Measurements from ENCODE around the gene MACO1.

MACO1 gene

DNA sequence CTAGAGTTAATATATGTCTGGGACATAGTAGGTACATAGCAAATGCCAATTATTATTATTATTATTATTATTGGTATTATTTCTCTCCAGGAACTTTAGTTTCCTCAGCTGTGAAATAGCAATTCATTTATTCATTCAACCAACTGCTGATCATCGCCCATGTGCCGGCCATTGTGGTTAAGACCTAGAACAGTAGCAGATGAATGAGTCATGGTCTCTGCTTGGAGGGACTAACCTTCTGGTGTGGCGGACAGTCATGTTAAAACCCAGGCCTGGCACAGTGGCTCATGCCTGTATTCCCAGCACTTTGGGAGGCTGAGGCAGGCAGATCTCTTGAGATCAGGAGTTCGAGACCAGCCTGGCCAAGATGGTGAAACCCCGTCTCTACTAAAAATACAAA, 88.9 kb downstream of the MACO1 start:
- peak; percentile 91 for DNase-seq (ENCODE audit: low read depth)
- TF ChIP-seq, protein P1, sequence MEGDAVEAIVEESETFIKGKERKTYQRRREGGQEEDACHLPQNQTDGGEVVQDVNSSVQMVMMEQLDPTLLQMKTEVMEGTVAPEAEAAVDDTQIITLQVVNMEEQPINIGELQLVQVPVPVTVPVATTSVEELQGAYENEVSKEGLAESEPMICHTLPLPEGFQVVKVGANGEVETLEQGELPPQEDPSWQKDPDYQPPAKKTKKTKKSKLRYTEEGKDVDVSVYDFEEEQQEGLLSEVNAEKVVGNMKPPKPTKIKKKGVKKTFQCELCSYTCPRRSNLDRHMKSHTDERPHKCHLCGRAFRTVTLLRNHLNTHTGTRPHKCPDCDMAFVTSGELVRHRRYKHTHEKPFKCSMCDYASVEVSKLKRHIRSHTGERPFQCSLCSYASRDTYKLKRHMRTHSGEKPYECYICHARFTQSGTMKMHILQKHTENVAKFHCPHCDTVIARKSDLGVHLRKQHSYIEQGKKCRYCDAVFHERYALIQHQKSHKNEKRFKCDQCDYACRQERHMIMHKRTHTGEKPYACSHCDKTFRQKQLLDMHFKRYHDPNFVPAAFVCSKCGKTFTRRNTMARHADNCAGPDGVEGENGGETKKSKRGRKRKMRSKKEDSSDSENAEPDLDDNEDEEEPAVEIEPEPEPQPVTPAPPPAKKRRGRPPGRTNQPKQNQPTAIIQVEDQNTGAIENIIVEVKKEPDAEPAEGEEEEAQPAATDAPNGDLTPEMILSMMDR (conservative IDR thresholded peaks at IDR 0.05; ENCODE audit: control insufficient read depth, insufficient read depth, low read depth, low read length) = no peak

DNA sequence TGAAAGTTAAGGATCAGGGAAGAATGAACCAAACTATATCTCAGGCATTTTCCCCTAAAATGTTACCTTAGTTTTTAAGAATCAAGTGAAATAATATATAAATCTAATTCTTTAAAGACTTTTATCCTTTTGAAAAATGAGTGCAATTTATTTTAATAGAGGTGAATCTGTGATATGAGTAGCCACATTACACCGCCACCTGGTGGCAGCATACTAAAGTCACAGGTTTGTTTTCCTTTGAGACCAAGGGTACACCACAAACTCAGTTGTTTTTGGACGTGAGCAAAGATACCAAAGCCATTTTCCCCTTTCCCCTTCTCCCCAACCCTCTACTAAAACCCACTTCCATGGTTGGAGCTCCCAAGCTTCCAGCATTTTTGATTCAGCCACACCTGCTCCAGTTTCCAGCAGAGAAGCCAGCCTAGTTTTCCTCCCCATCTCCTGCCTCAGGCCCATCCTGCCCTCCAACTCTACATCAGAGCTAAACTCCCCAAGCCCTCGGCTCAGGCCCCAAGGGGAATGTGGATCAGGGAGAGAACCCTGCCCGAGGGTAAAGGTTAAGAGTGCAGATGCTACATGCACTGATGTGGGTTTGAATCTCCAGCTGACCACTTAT, 89.9 kb downstream of the MACO1 start:
- DNase-seq (ENCODE audit: low read depth) = peak; percentile 72
- TF ChIP-seq, protein P1 (conservative IDR thresholded peaks at IDR 0.05; ENCODE audit: control insufficient read depth, insufficient read depth, low read depth, low read length) = peak; percentile 84
- no peak overlapping the region for H3K4me3 ChIP-seq (ENCODE audit: control insufficient read depth, low read depth, low read length)

More for the DNA sequence above, 88.9 kb downstream of the MACO1 start:
- no peak overlapping the region for H3K4me3 ChIP-seq (ENCODE audit: control insufficient read depth, low read depth, low read length)

DNA sequence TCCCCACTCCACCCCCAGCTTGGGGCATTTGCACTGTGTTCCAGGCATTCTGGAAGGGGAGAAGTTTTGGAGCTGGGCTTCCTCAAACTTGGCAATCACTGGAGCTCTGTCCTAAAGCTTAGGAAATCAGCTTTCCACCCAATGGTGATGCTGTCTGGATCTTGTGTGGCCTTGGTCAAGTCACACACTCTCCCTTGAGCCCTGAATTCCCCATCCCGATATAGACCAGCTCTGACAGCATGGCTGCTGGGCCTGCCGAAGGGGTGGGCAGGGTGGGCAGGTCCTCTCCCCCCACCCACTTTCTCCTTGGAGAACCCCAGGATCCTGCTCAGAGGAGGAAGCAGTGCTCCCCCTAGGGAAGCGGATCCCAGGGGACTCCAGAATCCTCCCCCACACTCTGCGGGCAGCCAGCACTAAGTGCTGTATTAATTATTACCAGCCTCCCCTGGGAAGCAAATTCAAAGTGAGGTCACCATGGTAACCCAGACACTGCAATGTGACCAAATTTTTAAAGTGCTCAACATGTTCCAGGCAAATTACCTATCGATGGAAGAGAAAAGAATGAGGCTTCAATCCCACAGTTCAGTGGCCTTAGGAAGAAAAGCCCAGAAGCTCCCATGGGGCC, 91.4 kb downstream of the MACO1 start:
- peak; percentile 8 for DNase-seq (ENCODE audit: low read depth)
- H3K4me3 ChIP-seq (ENCODE audit: control insufficient read depth, low read depth, low read length) = no peak overlapping the region
- TF ChIP-seq, protein P1 (conservative IDR thresholded peaks at IDR 0.05; ENCODE audit: control insufficient read depth, insufficient read depth, low read depth, low read length) = no peak

DNA sequence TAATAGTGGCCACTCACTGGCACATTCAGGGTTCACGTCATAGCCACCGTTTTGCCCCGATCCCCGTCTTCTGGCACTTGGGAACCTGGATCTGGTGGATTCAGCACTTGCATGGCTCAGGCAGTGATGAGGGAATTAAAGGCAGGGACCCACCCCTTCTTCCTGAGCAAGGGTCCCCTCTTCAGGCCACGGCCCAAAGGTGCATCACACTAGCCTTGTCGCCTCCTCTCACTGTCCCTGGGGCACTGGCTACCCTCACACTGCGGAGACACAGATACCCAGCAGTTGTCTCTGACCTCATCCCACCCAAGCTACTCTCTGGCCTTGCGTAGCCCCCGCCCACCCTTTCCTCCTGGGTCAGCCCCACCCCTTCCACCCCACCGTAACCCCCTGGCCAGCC, 92.8 kb downstream of the MACO1 start:
- DNase-seq (ENCODE audit: low read depth) = peak; percentile 22
- TF ChIP-seq, protein P1 (conservative IDR thresholded peaks at IDR 0.05; ENCODE audit: control insufficient read depth, insufficient read depth, low read depth, low read length) = peak; percentile 32
- H3K4me3 ChIP-seq (ENCODE audit: control insufficient read depth, low read depth, low read length) = no peak overlapping the region

DNA sequence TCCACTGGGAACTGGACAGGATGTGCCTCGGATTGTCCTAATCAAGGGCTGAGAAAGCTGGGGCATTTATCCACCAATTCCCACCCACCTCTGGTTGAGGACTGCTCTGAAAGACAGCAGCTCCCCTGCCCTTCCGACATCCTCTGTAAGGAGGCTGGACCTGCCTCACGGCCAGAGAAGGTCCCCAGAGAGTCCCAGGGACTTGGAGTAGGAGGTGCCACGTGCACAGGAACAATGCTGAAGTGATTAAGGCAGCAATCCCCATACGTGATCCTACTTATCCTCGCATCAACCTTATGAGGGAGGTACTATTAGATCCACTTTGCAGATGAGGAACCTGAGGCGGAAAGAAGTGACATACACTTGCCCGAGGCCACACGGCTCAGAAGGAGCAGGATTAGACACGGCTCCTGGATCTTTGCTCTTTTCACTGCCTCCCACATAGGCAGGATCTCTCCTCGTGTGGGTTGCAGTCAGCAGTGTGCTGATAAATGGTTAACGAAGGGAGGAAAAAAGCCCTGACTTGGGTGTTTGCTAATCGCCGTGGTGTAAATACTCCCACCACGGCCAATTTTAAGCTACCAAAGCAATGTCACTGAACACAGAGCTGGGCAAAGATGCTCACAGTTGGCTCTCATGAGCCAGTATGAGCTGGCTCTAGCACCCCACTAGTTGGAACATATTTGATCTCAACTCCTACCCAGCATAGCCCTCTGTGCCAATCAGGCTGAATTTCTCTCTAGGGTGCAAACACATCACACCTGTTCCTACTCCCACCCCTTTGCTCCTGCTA, 94.1 kb downstream of the MACO1 start:
- TF ChIP-seq, protein P1 (conservative IDR thresholded peaks at IDR 0.05; ENCODE audit: control insufficient read depth, insufficient read depth, low read depth, low read length) = no peak
- peak; percentile 12 for DNase-seq (ENCODE audit: low read depth)
- no peak overlapping the region for H3K4me3 ChIP-seq (ENCODE audit: control insufficient read depth, low read depth, low read length)

DNA sequence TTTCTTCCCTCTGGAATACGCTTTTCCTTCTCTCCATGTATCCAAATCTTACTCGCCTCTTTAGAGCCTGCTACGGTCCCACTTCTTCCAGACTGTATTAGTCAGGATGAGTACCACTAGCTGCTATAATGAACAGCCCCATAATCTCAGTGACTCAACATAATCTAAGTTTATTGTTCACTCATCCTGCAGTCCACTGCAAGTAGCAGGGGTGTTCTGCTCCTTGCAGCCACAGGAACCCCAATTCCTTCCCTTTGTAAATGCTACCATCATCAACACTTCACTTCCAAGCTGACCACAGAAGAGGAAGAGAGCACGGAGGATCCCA, 94.6 kb downstream of the MACO1 start:
- TF ChIP-seq, protein P1 (conservative IDR thresholded peaks at IDR 0.05; ENCODE audit: control insufficient read depth, insufficient read depth, low read depth, low read length) = no peak
- DNase-seq (ENCODE audit: low read depth) = no peak
- no peak overlapping the region for H3K4me3 ChIP-seq (ENCODE audit: control insufficient read depth, low read depth, low read length)

All from fibroblast of mammary gland (primary cell).